H4 (cell line): ENCODE data around the gene KIAA1191. TPM values are rescaled to one million over a fixed set of nuclear protein-coding genes. Genes with fewer than 3 reads are reported as not detected.
"Not testable (repeated sequence)": the region's sequence is repeated elsewhere in the genome, so short reads cannot be mapped to it uniquely, and the experiment has no call there.

ENCODE experiments used
- DNase-seq: peaks from one replicate; pipeline ENCODE4 v3.0.0-alpha.2; 2015; ENCODE audit warnings: low spot score
- total RNA-seq: library from RNA; depleted of rRNA; stranded (reverse); fragments of >200 nt; shearing (Covaris generic); gene quantifications from 2 replicates; pipeline ENCODE4 v1.2.3, GENCODE V29; 2014; rRNA removed

The KIAA1191 gene
- total RNA-seq, 1 experiment from 2014 or later = 97.8 TPM

DNA sequence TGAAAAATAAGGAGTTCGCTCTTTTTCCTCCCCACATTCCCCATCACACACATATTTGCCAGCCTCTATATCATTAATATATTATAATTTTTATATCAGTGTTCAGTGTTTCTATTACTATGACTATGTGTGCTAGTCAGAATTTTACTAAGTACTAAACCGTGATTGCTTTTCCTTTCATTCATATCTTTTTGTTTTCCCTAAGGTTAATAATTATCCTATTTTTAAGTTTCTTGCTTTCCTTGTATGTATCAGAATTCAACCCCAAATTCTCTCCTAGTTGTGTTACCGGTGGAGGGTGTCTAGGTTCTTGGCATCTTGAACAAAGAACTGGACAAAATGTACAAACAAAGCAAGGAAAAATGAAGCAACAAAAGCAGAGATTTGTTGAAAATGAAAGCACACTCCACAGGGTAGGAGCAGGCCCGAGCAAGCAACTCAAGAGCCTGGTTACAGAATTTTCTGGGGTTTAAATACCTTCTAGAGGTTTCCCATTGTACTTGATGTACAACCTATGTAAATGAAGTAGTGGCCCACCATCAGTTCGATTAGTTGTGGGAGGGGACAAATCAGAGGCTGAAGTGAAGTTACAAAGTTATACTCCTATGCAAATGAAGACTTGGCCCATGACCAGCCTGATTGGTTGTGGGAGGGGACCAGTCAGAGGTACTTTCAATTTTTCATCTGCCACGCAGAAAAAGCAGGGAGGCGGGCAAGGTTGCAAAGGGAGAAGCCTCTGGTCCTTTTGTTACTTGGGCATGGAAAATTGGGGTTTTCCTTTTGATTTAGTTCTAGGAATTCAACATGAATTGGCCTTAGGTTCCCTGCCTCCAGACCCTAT, 43.8 kb downstream of the KIAA1191 start:
- no peak for DNase-seq

DNA sequence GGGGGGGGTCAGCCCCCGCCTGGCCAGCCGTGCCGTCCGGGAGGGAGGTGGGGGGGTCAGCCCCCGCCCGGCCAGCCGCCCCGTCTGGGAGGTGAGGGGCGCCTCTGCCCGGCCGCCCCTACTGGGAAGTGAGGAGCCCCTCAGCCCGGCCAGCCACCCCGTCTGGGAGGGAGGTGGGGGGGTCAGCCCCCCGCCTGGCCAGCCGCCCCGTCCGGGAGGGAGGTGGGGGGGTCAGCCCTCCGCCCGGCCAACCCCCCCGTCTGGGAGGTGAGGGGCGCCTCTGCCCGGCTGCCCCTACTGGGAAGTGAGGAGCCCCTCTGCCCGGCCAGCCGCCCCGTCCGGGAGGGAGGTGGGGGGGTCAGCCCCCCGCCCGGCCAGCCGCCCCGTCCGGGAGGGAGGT, 56.2 kb downstream of the KIAA1191 start:
- DNase-seq = not testable (repeated sequence)

Other genes starting within 250 kb of the KIAA1191 start
- gene SIMC1, start 123.3 kb downstream of the KIAA1191 start, total RNA-seq = 16.6 and 17.7 TPM in 2 replicates
- 0.02 TPM in 1 of 2 replicates, not detected in the other for gene ARL10, start 3.7 kb upstream of the KIAA1191 start, total RNA-seq
- 30.9 and 47.2 TPM in 2 replicates for gene NOP16, start 26.8 kb upstream of the KIAA1191 start, total RNA-seq
- 182 and 212 TPM in 2 replicates for gene HIGD2A, start 27.0 kb upstream of the KIAA1191 start, total RNA-seq
- 80.4 and 81.9 TPM in 2 replicates for gene CLTB, start 54.8 kb upstream of the KIAA1191 start, total RNA-seq
- gene FAF2, start 86.6 kb upstream of the KIAA1191 start, total RNA-seq = 59.3 and 64.6 TPM in 2 replicates
- gene RNF44, start 175.6 kb upstream of the KIAA1191 start, total RNA-seq = 3.0 and 4.9 TPM in 2 replicates
- not detected in 2 replicates for gene CDHR2, start 187.6 kb upstream of the KIAA1191 start, total RNA-seq
- gene GPRIN1, start 248.4 kb upstream of the KIAA1191 start, total RNA-seq = 11.7 and 14.0 TPM in 2 replicates